KOPT-K1 (cell line): ENCODE data around the gene FTCD.
"Not testable (repeated sequence)": the region's sequence is repeated elsewhere in the genome, so short reads cannot be mapped to it uniquely, and the experiment has no call there.

Experiments used
- H3K27ac ChIP-seq: fragments of 200-600 bp; sonication (generic); 2 replicates; pipeline ENCODE4 v1.5.1; 2016; ENCODE audit warnings: antibody characterized with exemption, mild to moderate bottlenecking, low read depth, low read length; ENCODE audit not compliant: poor library complexity, severe bottlenecking
- H3K36me3 ChIP-seq: fragments of 200-600 bp; sonication (generic); 2 replicates; pipeline ENCODE4 v1.5.1; 2017; ENCODE audit warnings: antibody characterized with exemption, mild to moderate bottlenecking, low read length, moderate library complexity; ENCODE audit not compliant: insufficient read depth
- H3K9me3 ChIP-seq: fragments of 200-600 bp; sonication (generic); 2 replicates; pipeline ENCODE4 v1.5.1; 2017; ENCODE audit warnings: antibody characterized with exemption, low read length, mild to moderate bottlenecking; ENCODE audit not compliant: insufficient read depth, poor library complexity, severe bottlenecking

FTCD gene

GRCh38 chr21:46191257-46191685 lies 35.9 kb upstream of the FTCD start:
- H3K27ac ChIP-seq: no peak overlapping the region
- peaks cover 85% of the 10 kb centered on the region for H3K36me3 ChIP-seq
- H3K9me3 ChIP-seq: no peaks in the 10 kb centered on the region

- Histone ChIP-seq H3K9me3 (no peaks in the 10 kb centered on the region), H3K27ac (no peak overlapping the region), H3K36me3 (peaks cover 78% of the 10 kb centered on the region)
Observed at GRCh38 chr21:46190491-46191131, 35.2 kb upstream of the FTCD start.

- Histone ChIP-seq H3K27ac (no peak overlapping the region), H3K9me3 (no peaks in the 10 kb centered on the region), H3K36me3 (peaks cover 72% of the 10 kb centered on the region)
Observed at GRCh38 chr21:46189959-46190490, 34.6 kb upstream of the FTCD start.

- Histone ChIP-seq H3K27ac (no peak overlapping the region), H3K36me3 (peaks cover 66% of the 10 kb centered on the region), H3K9me3 (no peaks in the 10 kb centered on the region)
Observed at GRCh38 chr21:46189213-46189958, 34.0 kb upstream of the FTCD start.

GRCh38 chr21:46188226-46189212 lies 33.1 kb upstream of the FTCD start:
- peaks cover 57% of the 10 kb centered on the region for H3K36me3 ChIP-seq
- H3K27ac ChIP-seq: no peak overlapping the region

GRCh38 chr21:46187814-46188213 lies 32.4 kb upstream of the FTCD start:
- Histone ChIP-seq H3K9me3 (no peaks in the 10 kb centered on the region), H3K27ac (no peak overlapping the region), H3K36me3 (peaks cover 50% of the 10 kb centered on the region)

More at GRCh38 chr21:46188226-46189212, 33.1 kb upstream of the FTCD start:
- H3K9me3 ChIP-seq: no peaks in the 10 kb centered on the region

GRCh38 chr21:46187261-46187660 lies 31.9 kb upstream of the FTCD start:
- Histone ChIP-seq H3K36me3 (peaks cover 45% of the 10 kb centered on the region), H3K9me3 (no peaks in the 10 kb centered on the region), H3K27ac (no peak overlapping the region)

- Histone ChIP-seq H3K36me3 (peaks cover 29% of the 10 kb centered on the region), H3K27ac (no peak overlapping the region), H3K9me3 (no peaks in the 10 kb centered on the region)
Observed at GRCh38 chr21:46185716-46186115, 30.3 kb upstream of the FTCD start.

GRCh38 chr21:46184625-46185555 lies 29.5 kb upstream of the FTCD start:
- Histone ChIP-seq H3K27ac (no peak overlapping the region), H3K36me3 (peaks cover 21% of the 10 kb centered on the region), H3K9me3 (no peaks in the 10 kb centered on the region)

- Histone ChIP-seq H3K9me3 (no peaks in the 10 kb centered on the region), H3K36me3 (peaks cover 16% of the 10 kb centered on the region), H3K27ac (no peak within 1 kb of the TSS)
Observed at GRCh38 chr21:46183910-46184624, 28.7 kb upstream of the FTCD start, which contains the start of gene SPATC1L. SPATC1L (minus strand) TSS chr21:46184459; CDS start chr21:46182816, 1,643 bp downstream.

- H3K9me3 ChIP-seq, H3K36me3 ChIP-seq, H3K27ac ChIP-seq: not testable (repeated sequence)
Observed at GRCh38 chr21:46183337-46183909, 28.0 kb upstream of the FTCD start.

- Histone ChIP-seq H3K9me3 (no peaks in the 10 kb centered on the region), H3K36me3 (peaks cover 2% of the 10 kb centered on the region; the same call in 1 of the 2 replicates), H3K27ac (no peak overlapping the region)
Observed at GRCh38 chr21:46182548-46183336, 27.4 kb upstream of the FTCD start.
